ENCODE measurements around the gene THAP10. TPM values are rescaled to one million over a fixed set of nuclear protein-coding genes. Genes with fewer than 3 reads are reported as not detected.
A peak's percentile ranks its signal among the peaks of the same experiment; 100 is the strongest.

THAP10 gene
- 1 to 10 TPM in 5 of 6 experiments, under 1 TPM in 1; 0.83 to 2.8 (median 1.4) TPM for total RNA-seq
- long read RNA-seq, result 0 reads

DNA sequence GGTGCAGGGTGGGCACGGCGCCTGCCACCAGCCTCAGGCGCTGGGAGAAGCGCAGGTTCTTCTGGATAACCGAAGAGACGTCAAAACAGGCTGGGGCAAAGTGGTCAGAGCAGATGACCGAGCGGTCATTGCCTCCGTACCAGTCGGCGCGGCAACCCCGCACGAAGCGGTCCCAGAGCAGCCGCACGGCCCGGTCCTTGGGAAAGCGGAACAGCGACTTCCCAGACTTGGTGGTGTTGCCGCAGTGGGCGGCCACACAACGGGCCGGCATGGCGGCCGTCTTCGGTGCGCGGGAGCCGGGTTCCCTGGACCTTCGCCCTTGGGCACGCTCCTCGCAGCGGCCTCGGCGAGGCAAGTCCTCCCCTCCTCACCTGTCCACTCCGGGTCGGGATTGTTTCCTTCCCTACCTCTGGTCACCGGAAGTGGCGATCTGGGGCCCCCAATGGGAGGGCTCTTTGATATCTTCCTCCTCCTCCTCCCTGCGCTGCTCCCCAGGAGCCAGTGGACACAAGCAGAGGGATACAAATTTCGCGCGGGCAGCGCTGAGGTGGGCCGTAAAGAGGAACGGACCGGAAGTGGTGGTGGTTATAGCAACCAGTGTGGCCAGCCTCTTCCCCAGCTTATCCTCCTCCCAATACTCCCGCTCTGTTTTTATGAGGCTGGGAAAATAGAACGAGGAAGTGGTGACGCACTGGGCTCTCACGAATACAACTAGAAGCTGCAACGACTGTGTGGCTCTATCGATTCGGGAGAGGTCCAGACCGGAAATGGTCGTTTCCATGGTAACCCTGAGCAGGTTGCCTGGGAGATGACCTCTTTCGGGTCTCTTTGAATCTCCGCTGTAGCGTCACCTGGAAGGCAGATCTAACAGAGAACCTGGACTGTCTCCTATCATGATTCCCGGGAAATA lies at the start of gene THAP10, which contains the start of gene LRRC49:
Gene THAP10, minus strand, starts transcription at position 432 of the 910 bp plus-strand sequence. Its CDS starts 161 bp downstream, at position 271.
Gene LRRC49, plus strand, starts transcription at position 825 of the 910 bp plus-strand sequence. Its CDS starts 69 bp downstream, at position 894.
- H3K4me3 ChIP-seq, result peak within 1 kb of the TSS; percentile 76 to 85 (median 82)
- H3K4me1 ChIP-seq, result peaks cover 0 to 4% (median under 1%) of the 10 kb centered on the region in 4 donors
- H3K27ac ChIP-seq, result peak within 1 kb of the TSS in 2 of 3 donors; percentile 24 to 56
- TF ChIP-seq, protein P1, sequence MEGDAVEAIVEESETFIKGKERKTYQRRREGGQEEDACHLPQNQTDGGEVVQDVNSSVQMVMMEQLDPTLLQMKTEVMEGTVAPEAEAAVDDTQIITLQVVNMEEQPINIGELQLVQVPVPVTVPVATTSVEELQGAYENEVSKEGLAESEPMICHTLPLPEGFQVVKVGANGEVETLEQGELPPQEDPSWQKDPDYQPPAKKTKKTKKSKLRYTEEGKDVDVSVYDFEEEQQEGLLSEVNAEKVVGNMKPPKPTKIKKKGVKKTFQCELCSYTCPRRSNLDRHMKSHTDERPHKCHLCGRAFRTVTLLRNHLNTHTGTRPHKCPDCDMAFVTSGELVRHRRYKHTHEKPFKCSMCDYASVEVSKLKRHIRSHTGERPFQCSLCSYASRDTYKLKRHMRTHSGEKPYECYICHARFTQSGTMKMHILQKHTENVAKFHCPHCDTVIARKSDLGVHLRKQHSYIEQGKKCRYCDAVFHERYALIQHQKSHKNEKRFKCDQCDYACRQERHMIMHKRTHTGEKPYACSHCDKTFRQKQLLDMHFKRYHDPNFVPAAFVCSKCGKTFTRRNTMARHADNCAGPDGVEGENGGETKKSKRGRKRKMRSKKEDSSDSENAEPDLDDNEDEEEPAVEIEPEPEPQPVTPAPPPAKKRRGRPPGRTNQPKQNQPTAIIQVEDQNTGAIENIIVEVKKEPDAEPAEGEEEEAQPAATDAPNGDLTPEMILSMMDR (IDR thresholded peaks at IDR 0.05), result no peak
- no peak for TF ChIP-seq POLR2A (IDR thresholded peaks at IDR 0.05)
- intact Hi-C loops (cut with DNase I), result no loop called here
- H3K9me3 ChIP-seq, result no peaks in the 10 kb centered on the region
- no peaks in the 10 kb centered on the region for H3K27me3 ChIP-seq
- DNase-seq, result peak; percentile 84 to 92 (median 90)
- ATAC-seq, result peak; percentile 96 to 98 (median 97)
- no peaks in the 10 kb centered on the region for H3K36me3 ChIP-seq
- 1% methylated on average over 13 of the region's 61 CpGs for WGBS (ENCODE audit: insufficient coverage, low coverage, low lambda C conversion rate, missing lambda C conversion rate)

DNA sequence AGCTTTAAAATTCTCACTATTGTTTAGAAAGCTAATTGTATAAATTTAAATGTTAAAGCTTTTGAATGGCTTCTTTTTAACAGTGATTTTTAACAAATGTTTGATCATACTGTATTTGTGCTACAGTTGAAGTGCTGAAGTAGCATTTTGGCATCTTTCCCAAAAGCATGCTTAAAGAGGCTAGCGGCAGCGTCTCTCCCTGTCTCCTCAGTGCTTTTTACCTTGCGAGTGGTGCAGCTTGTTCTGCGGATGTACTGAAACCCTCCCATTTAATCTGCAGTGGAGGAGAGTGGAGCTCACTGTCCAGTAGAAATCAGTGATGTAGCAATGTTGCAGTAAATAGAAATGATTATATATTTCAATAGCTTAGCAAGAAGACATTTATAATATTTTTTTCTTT lies 44.1 kb upstream of the THAP10 start:
- WGBS (ENCODE audit: insufficient coverage, low coverage, low lambda C conversion rate, missing lambda C conversion rate), result 68% methylated on average over 4 of the region's 4 CpGs
- no peaks in the 10 kb centered on the region for H3K9me3 ChIP-seq
- no peak for TF ChIP-seq POLR2A (IDR thresholded peaks at IDR 0.05)
- TF ChIP-seq, protein P1 (IDR thresholded peaks at IDR 0.05), result no peak
- H3K36me3 ChIP-seq, result no peaks in the 10 kb centered on the region
- DNase-seq (no peak), ATAC-seq (no peak)
- H3K27me3 ChIP-seq, result no peaks in the 10 kb centered on the region
- no peaks in the 10 kb centered on the region for H3K4me1 ChIP-seq
- no peak overlapping the region for H3K4me3 ChIP-seq
- intact Hi-C loops (cut with DNase I), result no loop called here
- H3K27ac ChIP-seq, result no peak overlapping the region

- H3K27me3 ChIP-seq, result no peaks in the 10 kb centered on the region
- H3K4me3 ChIP-seq, result no peak overlapping the region
- WGBS (ENCODE audit: insufficient coverage, low coverage, low lambda C conversion rate, missing lambda C conversion rate), result 82% methylated on average over 3 of the region's 3 CpGs
- no peaks in the 10 kb centered on the region for H3K9me3 ChIP-seq
- ATAC-seq (no peak), DNase-seq (no peak)
- intact Hi-C loops (cut with DNase I), result no loop called here
- TF ChIP-seq, protein P1 (IDR thresholded peaks at IDR 0.05), result no peak
- TF ChIP-seq POLR2A (IDR thresholded peaks at IDR 0.05), result no peak
- H3K4me1 ChIP-seq, result no peaks in the 10 kb centered on the region
- no peak overlapping the region for H3K27ac ChIP-seq
- no peaks in the 10 kb centered on the region for H3K36me3 ChIP-seq
These were observed 43.4 kb upstream of the THAP10 start for GRCh38 chr15:70935631-70936030.

DNA sequence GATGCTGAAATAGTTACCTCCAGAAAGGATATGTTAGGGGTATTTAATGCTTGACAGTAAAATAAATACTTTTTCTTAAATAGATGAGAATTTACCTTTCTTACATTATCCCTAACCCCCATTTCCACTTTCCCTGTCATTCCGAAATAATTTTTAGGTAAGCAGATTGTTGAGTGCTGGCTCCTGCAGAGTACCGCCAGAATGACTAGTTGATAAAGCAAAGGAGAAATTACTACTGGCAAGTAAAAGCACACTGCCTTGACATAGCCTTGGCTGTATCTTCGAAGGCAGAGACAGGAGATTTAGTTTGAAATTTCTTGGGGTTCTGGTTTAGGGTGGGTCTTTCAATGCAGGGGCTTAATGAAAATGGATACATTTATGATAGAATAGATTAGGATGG lies 41.2 kb upstream of the THAP10 start:
- no peak overlapping the region for H3K27ac ChIP-seq
- no peak for TF ChIP-seq POLR2A (IDR thresholded peaks at IDR 0.05)
- TF ChIP-seq, protein P1 (IDR thresholded peaks at IDR 0.05), result no peak
- no peaks in the 10 kb centered on the region for H3K4me1 ChIP-seq
- intact Hi-C loops (cut with DNase I), result no loop called here
- H3K9me3 ChIP-seq, result no peaks in the 10 kb centered on the region
- no peak for DNase-seq
- WGBS (ENCODE audit: insufficient coverage, low coverage, low lambda C conversion rate, missing lambda C conversion rate), result 73% methylated on average over 3 of the region's 3 CpGs
- H3K36me3 ChIP-seq, result no peaks in the 10 kb centered on the region
- ATAC-seq, result no peak
- no peak overlapping the region for H3K4me3 ChIP-seq
- no peaks in the 10 kb centered on the region for H3K27me3 ChIP-seq
